Measurements from ENCODE around the gene PLCD3.
A peak's percentile ranks its signal among the peaks of the same experiment; 100 is the strongest.

Gene PLCD3

GRCh38 chr17:45132320-45132571 lies at the start of gene PLCD3:
Gene PLCD3, minus strand, starts transcription at chr17:45132515. Its CDS starts 105 bp downstream, at chr17:45132410.
- DNase-seq (ENCODE audit: low read depth) = peak; percentile 49

- no peak for DNase-seq (ENCODE audit: low read depth)
These were observed 45.2 kb upstream of the PLCD3 start for GRCh38 chr17:45177563-45177962.

GRCh38 chr17:45175759-45176115 lies 43.4 kb upstream of the PLCD3 start:
- DNase-seq (ENCODE audit: low read depth) = no peak

GRCh38 chr17:45172541-45173286 lies 40.4 kb upstream of the PLCD3 start:
- DNase-seq (ENCODE audit: low read depth) = peak; percentile 23

GRCh38 chr17:45172232-45172540 lies 39.9 kb upstream of the PLCD3 start:
- no peak for DNase-seq (ENCODE audit: low read depth)

GRCh38 chr17:45171338-45172231 lies 39.3 kb upstream of the PLCD3 start:
- DNase-seq (ENCODE audit: low read depth) = no peak

GRCh38 chr17:45170931-45171337 lies 38.6 kb upstream of the PLCD3 start:
- no peak for DNase-seq (ENCODE audit: low read depth)

- no peak for DNase-seq (ENCODE audit: low read depth)
These were observed 38.1 kb upstream of the PLCD3 start for GRCh38 chr17:45170280-45170930.

GRCh38 chr17:45168991-45169752 lies 36.9 kb upstream of the PLCD3 start:
- no peak for DNase-seq (ENCODE audit: low read depth)

GRCh38 chr17:45164734-45165269 lies 32.5 kb upstream of the PLCD3 start:
- DNase-seq (ENCODE audit: low read depth) = no peak

GRCh38 chr17:45162025-45162687 lies 29.8 kb upstream of the PLCD3 start:
- DNase-seq (ENCODE audit: low read depth) = no peak

GRCh38 chr17:45161288-45162024 lies 29.1 kb upstream of the PLCD3 start, which contains the start of gene HEXIM2:
Gene HEXIM2, plus strand, starts transcription at chr17:45161875. Its CDS starts 919 bp downstream, at chr17:45162794.
- peak; percentile 94 for DNase-seq (ENCODE audit: low read depth)

GRCh38 chr17:45160447-45161287 lies 28.4 kb upstream of the PLCD3 start:
- DNase-seq (ENCODE audit: low read depth) = no peak

- DNase-seq (ENCODE audit: low read depth) = no peak
These were observed 23.9 kb upstream of the PLCD3 start for GRCh38 chr17:45156242-45156641.

- DNase-seq (ENCODE audit: low read depth) = no peak
These were observed 23.2 kb upstream of the PLCD3 start for GRCh38 chr17:45155483-45155882.

GRCh38 chr17:45155029-45155428 lies 22.7 kb upstream of the PLCD3 start:
- no peak for DNase-seq (ENCODE audit: low read depth)

- DNase-seq (ENCODE audit: low read depth) = no peak
These were observed 18.8 kb upstream of the PLCD3 start for GRCh38 chr17:45150911-45151809.

Data from stimulated activated CD8-positive, alpha-beta memory T cell treated with anti-CD3 and anti-CD28 coated beads, Interleukin-12 subunit alpha, Interleukin-12 subunit beta, amount 100 ng/mL, for 1 hour (primary cell).